ENCODE results near the gene PTPA.

PTPA gene

GRCh38 chr9:129171993-129172751 is 61.0 kb downstream of the PTPA start:
- no peak overlapping the region for H3K4me3 ChIP-seq (ENCODE audit: low read length)
- DNase-seq (ENCODE audit: low read depth, low spot score) = no peak

GRCh38 chr9:129172816-129173215 is 61.6 kb downstream of the PTPA start:
- no peak overlapping the region for H3K4me3 ChIP-seq (ENCODE audit: low read length)
- DNase-seq (ENCODE audit: low read depth, low spot score) = no peak

- no peak overlapping the region for H3K4me3 ChIP-seq (ENCODE audit: low read length)
- DNase-seq (ENCODE audit: low read depth, low spot score) = no peak
Measured at GRCh38 chr9:129173296-129174101, 62.3 kb downstream of the PTPA start.

GRCh38 chr9:129174102-129174723 is 63.0 kb downstream of the PTPA start:
- peak overlapping the region; percentile 66 for H3K4me3 ChIP-seq (ENCODE audit: low read length)
- peak; percentile 69 for DNase-seq (ENCODE audit: low read depth, low spot score)

DNA sequence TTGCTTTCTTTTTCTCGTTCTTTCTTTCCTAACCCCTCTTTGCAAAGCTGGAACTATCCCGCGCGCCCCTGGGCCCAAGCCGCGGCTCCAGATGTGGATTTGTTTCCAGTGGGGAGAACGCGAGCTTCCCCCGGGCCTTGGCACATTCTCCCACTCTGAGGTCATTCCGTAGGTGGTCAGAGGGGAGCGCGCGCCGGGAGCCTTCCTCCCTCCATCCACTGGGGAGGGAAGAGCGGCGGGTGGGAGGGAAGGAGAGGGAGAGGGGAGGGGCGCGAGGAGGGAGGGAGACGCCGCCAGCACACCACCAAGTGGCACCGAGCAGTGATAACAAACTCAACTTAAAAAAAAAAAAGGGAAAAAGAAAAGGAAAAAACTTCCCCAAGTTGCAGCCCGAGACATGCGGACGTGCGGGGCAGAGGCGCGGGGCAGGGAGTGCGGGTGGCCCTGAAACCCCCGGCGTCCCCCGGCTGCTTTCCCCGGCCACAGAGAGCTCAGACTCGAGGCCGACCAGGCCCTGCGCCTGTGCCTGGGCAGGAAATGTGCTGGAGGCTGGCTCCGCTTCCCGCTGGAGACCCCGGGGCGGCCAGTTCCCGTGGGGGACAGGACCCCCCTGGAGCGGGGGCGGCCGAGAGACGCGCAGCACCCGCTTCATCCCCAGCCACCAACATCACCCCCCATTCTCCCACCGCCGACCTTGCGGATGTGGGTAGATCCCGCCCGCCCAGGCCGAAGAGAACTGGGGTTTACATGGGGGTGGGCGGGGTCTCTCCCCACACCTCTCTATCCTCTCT is 63.7 kb downstream of the PTPA start:
- peak; percentile 31 for DNase-seq (ENCODE audit: low read depth, low spot score)
- H3K4me3 ChIP-seq (ENCODE audit: low read length) = peak overlapping the region; percentile 66

- peak overlapping the region; percentile 66 for H3K4me3 ChIP-seq (ENCODE audit: low read length)
- no peak for DNase-seq (ENCODE audit: low read depth, low spot score)
Measured at GRCh38 chr9:129175515-129175824, 64.3 kb downstream of the PTPA start.

GRCh38 chr9:129175825-129176633 is 64.8 kb downstream of the PTPA start:
- DNase-seq (ENCODE audit: low read depth, low spot score) = peak; percentile 60
- peak overlapping the region; percentile 66 for H3K4me3 ChIP-seq (ENCODE audit: low read length)

GRCh38 chr9:129176701-129177442 is 65.7 kb downstream of the PTPA start:
- no peak for DNase-seq (ENCODE audit: low read depth, low spot score)
- peak overlapping the region; percentile 66 for H3K4me3 ChIP-seq (ENCODE audit: low read length)

DNA sequence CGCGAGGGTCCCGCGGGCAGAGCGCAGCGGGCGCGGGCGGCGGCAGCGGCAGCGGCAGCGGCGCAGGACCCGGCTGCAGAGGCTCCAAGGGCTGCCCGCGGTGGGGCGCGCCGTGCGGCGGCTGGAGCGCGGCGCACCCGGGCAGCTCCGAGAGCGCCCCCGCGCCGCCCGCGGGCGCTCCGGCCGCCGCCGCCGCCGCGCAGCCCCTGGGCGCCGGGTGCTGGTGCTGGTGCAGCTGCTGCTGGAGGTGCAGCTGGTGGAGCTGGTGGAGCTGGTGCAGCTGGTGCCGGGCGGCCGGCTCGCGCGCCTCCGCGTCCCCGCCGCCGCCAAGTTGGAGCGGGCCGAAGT is 66.2 kb downstream of the PTPA start:
- no peak for DNase-seq (ENCODE audit: low read depth, low spot score)
- peak overlapping the region; percentile 59 for H3K4me3 ChIP-seq (ENCODE audit: low read length)

- peak; percentile 89 for DNase-seq (ENCODE audit: low read depth, low spot score)
Measured at GRCh38 chr9:129177791-129178567, 66.8 kb downstream of the PTPA start, which contains the start of gene IER5L. Gene IER5L (minus strand): TSS chr9:129178261. CDS start chr9:129178052, 209 bp downstream.

GRCh38 chr9:129178568-129179382 is 67.6 kb downstream of the PTPA start:
- peak overlapping the region; percentile 40 for H3K4me3 ChIP-seq (ENCODE audit: low read length)

More at GRCh38 chr9:129177791-129178567, 66.8 kb downstream of the PTPA start, which contains the start of gene IER5L:
- H3K4me3 ChIP-seq (ENCODE audit: low read length) = peak within 1 kb of the TSS; percentile 66

DNA sequence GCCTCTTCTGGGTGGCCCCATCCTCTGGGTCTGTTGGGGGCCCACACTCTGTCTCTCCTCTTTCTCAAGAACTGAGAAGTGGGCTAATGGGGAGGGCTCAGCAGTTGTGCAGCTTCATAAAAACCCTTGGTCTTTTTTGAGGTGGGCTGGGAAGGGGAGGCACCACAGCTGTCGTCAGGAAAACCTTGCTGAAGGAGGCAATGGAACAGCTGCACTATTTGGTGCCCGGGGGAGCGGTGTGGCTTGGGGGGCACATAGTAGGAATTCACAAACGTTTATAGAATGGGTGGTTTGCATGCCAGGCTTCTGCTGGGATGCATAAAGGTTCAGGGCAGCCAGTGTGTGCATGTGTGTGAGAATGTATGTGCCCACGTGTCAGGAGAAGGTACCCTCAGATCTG is 70.0 kb downstream of the PTPA start:
- DNase-seq (ENCODE audit: low read depth, low spot score) = no peak
- no peak overlapping the region for H3K4me3 ChIP-seq (ENCODE audit: low read length)

More at GRCh38 chr9:129178568-129179382, 67.6 kb downstream of the PTPA start:
- no peak for DNase-seq (ENCODE audit: low read depth, low spot score)

DNA sequence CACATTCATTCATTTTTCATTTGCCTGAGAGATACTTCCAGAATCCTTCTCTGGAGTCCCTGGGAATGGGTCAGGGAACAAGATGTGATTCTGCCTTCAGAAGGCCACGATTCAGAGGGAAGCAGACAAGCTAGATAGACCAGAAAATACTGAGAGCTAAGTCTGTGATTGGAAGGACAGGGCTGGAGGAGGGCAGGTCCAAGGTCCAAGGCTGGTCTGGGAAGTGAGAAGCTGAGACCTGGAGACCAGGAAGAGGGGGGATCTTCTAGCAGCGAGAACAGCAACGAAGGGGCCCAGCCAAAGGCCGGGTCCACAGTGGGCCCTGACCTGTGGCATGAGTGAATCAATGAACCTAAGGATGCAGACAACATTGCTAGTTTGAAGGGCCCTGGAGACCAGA is 70.9 kb downstream of the PTPA start:
- no peak overlapping the region for H3K4me3 ChIP-seq (ENCODE audit: low read length)
- DNase-seq (ENCODE audit: low read depth, low spot score) = no peak

- no peak overlapping the region for H3K4me3 ChIP-seq (ENCODE audit: low read length)
- DNase-seq (ENCODE audit: low read depth, low spot score) = no peak
Measured at GRCh38 chr9:129182625-129183494, 71.6 kb downstream of the PTPA start.

DNA sequence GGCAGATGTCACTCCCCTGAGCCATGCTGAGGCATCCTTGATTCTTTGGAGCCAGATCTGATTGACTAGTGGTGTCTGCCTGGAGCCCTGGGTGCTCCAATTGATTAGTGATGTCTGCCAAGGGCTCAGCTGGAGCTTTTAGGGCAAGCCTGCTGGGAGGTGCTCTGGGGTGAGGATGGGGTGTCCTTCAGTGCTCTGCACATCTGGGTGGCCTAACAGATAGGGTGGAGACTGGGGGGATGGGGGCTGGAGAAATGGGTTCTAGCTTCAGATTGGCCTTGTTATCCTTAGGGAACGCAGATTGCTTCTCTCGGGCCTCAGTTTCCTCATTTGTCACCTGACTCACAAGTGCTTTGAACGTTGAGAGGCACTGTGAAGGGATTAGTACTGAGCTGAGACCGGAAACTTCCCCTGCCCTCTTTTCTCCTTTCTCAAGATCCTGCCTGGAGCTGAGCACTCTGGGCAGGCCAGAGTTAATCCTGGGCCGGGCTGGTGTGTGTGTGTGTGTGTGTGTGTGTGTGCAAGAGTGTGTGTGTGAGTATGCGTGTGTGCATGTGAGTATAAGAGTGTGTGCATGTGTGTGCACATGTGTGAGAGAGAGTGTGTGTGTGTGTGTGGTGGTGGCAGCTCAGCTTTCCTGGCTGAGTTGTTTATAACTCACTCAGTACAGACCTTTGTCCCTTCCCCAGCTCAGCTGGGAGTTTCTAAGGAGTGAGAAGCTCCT is 72.4 kb downstream of the PTPA start:
- H3K4me3 ChIP-seq (ENCODE audit: low read length) = no peak overlapping the region
- no peak for DNase-seq (ENCODE audit: low read depth, low spot score)

Data from Jurkat, Clone E6-1 (cell line).